ENCODE results near the gene CFAP74.
"Not testable (repeated sequence)": the region's sequence is repeated elsewhere in the genome, so short reads cannot be mapped to it uniquely, and the experiment has no call there.

CFAP74 gene

DNA sequence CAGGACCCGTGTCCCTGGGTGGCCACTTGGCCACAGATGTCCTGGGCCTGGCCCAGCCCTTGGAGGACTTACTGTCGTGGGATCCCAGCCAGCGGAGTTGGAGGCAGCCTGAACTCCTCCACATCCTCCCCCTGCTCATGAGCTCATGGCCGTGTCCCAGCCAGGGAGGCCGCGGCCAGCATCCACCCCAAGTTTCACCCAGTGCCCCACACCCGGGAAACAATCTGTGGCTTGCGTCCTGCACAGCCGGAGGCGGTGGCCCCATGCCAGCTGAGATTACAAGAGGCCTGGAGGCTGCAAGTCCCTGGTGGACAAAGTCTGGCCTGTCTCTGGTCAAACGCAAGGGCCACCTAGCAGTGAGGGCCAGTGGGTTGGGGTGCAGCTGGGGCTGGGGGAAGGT lies 57.0 kb downstream of the CFAP74 start:
- no peak for DNase-seq

DNA sequence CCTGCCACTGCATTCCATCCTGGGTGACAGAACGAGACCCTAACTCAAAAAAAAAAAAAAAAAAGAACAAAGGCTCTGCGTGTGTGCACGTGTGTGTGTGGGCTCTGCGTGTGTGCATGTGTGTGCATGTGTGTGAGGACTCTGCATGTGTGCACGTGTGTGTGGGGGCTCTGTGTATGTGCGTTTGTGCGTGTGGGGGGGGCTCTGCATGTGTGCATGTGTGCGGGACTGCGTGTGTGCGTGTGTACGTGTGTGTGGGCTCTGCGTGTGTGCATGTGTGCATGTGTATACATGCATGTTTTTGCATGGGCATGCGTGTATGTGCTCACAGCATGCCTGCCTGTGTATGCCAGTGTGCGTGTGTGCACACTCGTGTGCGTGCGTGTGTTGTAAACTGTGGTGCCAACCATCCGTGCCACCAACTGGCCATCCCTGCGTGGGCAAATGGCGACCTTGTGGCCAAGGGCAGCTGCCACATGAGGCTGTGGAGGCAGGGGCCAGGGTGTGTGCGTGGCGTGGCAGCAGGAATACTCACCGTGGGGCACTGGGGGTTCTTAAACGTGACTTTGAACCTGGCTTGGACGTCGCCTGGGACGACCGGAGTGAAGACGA lies 57.7 kb downstream of the CFAP74 start:
- no peak for DNase-seq

DNA sequence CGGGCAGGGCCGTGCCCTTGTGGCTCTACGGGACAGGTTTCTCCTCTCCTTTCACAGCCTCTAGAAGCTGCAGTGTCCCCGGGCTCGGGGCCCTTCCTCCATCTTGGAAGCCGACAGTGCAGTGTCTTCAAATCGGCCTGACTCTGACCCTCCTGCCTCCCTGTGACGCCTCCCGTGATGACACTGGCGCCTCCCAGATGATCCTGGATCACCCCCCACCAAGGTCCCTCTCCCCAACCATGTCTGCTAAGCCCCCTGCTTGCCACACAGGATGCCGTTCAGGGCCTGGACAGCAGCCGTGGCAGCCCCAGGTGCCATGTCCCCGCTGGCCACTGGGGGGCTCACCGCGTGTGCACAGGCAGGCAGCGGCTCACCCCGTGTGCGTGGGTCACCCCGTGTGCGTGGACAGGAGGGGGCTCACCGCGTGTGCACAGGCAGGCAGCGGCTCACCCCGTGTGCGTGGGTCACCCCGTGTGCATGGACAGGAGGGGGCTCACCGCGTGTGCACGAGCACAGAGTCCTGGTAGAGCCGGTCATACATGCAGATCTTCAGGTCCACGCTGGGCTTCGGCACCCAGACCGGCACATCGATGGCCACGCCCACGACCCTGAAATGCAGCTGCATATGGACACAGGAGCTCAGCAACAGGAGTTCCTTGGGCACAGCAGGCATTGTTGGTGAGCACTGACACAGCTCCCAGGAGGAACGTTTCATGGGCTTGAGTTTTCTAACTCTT lies 59.6 kb downstream of the CFAP74 start:
- peak; percentile 35 for DNase-seq

DNA sequence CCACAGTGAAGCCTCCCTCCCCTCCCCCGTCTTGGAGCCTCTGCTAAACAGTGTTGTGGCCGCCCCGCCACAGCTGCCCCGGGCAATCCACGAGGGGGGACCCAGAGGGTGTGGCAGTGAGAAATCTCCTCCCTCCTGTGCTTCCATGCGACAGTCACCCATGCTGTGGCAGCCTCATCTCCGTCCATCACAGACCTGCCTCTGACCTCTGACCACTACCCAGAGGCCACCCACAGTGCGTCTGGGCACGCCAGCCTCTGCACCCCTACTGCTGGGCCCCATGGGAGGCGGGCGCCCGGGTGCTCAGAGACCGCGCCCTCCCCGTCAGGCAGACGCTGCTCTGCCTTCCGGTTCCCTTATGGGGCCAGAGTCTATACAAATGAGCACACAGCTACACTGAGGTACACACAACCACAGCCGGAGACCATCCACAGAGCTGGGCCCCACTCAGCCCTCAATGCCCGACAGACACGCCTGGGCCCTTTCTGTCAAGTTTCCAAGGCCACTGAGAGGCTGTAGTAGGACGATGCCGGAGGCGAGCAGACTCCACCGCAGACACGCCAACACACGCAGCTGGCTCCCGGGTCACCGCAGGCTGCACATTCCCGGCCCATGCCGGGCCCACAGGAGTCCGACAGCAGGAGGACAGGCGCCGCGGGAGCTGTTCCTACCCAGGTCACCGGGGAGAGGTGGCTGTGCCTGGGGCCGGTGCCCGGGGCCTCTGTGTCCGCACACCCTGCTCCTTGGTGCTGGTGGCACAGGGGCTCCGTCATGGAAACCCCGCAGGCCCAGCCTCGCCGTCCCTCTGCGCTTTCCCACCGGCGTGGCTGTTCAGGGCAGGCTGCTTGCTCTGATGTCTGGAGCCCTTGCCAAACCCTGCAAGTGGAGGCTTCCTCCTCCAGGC lies 60.6 kb downstream of the CFAP74 start:
- DNase-seq: no peak

DNA sequence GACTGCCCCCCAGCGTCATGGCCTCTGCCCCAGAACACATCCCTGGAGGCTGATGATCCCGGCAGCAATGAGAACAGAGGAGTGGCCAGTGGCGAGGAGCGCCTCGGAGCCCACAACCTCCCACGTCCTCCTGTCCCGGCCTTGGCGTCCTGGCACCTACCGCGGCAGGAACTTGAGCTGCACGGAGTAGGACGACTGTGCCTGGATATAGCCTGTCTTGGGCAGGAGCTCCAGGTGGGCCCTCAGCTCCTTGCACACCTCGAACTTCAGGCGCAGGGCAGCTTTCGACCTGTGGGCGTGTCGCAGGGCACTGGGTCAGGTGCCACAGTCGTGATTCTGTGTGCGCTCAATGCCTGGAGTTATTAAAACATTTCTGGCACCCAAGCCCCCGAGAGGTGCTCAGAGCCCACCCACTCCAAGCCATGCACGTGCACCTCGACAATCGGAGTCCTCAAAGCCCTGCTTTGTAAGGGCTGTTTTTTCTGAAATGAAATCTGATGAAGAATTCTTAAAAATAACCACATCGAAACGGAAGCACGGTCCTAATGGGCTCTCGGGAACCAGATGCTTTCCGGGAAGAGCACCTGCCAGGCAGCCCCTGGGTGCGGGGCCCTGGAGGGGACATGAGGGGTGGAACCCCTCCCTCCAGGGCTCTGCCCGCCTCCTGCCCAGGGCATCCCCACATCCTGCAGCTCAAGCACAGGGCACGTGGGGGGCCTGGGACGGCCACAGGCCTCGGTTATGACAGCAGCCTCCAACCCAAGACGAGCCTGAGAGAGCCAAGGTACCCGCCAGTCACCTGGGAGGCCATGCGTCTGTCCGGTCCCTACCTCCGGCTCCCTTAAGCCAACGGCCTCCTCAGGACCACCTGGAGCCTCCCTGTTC lies 61.5 kb downstream of the CFAP74 start:
- no peak for DNase-seq

DNA sequence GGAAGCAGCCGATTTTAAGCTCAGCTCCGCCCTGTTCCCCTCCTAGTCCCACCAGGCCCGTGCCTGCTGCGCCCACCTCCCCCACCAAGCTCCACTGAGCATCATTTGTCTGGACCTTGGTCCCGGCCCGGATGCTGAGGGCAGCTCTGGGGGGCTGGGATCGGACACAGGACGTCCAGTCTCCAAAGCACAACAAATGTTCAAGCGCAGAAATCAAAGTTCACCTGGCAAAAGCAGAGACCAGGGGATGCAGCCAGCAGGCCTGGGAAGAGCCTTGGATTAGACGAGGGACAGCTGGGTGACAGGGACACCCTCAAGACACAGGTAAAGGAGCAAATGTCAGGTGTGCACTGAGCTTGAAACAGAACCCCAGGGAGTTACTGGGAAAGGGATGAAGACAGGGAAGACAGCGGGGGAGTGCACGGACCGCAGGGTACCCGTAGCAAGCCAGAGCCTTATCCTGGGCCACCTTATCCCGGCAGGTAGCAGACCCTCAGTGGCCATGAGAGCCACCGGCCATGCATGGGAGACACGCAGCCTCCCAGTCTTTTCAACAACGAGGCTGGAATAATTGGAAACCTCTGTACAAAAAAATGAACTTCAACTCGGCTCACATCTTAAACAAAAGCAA lies 62.3 kb downstream of the CFAP74 start:
- no peak for DNase-seq

DNA sequence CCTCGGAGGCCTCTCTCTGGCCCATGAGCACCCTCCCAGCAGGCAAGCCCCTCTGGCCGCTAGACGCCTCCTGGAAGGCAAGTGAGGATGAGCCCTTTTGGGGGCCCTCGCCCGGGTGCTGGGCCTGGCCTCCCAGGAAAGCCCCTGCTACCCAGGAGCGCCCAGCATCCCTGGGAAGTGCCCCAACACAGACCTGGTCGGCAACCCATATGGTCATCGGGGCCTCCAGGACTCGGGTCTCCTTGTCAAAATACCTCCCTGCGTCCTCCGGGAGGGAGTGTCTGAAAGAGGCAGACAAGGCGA lies 63.5 kb downstream of the CFAP74 start:
- no peak for DNase-seq

DNA sequence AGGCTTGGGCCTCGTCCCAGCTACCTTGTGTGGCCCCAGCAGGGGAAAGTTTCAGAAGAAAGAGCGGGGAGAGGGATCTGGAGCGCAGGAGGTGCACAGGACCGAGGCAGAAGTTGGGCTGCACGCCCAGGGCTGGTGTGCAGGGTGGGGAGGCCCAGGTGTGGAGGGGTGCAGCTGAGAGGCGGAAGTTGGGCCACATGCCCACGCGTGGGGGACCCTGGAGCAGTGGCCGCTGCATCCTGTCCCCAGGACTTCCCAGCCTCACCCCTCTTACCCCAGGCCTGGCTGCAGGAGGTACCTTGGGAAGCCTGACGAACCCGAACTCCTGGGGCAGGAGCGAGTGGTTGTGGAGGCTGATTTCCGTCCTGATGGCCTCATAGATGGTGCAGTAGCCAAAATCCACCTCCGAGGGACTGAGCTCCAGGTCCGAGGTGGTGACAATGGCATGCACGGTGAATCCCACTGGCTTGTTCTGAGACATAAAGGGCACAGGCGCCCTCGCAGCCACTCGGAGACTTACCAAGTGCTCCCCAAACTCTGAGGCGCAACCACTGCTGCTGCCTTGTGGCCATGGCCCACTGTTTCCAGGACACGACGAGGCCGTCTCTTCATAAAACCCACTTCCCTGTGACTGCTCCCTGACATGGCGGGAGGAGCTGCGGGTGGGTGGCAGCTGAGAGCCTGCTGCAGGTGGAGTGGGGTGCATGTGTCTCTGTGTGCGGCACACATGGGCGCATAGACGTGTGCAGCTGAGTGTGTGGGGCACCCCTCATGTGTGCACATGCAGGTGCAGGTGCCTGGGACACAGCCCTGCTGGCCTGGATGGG lies 64.1 kb downstream of the CFAP74 start:
- no peak for DNase-seq

DNA sequence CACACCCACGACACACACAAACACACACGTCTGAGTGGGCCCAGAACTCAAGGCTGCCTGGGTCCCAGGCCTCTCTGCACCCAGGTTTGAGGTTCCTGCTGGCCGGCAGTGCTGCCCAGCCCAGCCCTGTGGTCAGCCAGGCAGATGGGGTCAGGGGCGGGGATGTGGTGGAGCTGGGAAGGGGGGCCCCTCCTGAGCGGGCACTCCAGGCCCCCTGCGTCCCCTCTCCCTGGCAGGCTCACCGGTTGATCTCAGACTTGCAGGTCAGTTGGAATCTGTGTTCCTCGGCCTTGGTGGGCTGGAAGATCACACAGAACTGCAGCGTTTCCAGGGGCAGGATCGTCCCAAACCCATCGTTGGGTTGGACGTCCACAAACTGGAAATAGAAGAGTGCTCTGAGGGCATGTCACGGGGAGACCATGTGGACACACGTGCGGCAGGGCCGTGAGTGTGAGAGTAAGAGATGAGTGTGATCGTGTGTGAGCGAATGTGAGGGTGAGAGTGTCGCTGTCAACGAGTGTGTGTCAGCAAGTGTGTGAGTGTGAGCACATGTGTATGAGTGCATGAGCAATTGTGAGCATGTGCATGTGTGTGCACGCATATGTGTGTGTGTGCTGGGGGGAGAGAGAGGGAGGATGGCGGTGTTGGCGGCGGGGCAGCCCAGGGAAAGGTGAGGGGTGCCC lies 64.8 kb downstream of the CFAP74 start:
- no peak for DNase-seq

DNA sequence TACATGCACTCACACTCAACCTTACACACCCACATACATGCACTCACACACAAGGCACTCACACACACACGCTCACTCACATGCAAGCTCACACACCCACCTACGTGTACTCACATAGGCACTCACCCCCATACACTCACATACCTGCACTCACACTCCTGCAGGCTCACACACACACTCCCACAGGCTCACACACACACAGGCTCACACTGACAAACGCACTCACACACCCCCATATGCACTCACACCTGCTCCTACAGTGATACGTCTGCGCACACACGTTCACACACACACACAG lies 65.4 kb downstream of the CFAP74 start:
- no peak for DNase-seq

DNA sequence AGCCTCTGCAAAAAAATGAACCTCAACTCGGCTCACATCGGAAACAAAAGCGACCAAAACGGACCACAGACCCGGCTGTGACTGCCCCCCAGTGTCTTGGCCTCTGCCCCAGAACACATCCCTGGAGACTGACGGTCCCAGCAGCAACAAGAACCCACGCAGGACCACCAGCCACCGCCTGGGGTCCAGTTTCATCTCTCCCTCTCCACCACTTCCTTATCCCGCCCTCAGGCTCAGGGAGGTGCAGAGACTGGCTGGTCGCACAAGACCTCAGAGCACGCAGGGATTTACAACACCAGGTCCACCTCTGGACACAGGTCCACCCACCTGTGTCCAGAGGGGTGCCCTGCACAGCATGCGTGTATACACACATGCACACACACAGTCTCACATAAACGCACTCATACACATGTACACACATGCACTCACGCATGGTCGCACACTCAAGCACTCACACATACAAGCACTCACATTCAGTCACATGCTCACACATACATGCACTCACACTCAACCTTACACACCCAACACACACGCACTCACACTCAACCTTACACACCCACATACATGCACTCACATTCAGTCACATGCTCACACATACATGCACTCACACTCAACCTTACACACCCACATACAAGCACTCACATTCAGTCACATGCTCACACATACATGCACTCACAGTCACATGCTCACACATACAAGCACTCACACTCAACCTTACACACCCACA lies 65.9 kb downstream of the CFAP74 start:
- DNase-seq: no peak

DNA sequence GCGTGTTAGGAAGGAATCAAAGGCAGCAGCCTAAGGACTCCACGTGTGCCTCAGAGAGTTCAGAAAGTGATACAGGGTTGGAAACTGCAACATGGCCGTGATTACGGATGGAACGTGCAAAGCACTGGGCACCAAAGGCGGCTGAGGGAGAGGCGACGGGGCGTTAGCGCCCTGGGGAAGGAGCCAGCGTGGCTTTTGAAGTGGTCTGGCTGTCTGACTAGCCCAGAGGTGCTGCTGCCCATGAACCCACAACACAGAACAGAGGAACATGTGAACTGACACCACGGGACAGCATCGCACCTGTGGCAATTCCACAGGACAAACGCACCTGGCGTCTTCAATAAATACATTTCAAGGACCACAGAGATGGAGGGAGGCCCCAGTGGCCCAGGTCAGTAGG lies 66.5 kb downstream of the CFAP74 start:
- DNase-seq: no peak

DNA sequence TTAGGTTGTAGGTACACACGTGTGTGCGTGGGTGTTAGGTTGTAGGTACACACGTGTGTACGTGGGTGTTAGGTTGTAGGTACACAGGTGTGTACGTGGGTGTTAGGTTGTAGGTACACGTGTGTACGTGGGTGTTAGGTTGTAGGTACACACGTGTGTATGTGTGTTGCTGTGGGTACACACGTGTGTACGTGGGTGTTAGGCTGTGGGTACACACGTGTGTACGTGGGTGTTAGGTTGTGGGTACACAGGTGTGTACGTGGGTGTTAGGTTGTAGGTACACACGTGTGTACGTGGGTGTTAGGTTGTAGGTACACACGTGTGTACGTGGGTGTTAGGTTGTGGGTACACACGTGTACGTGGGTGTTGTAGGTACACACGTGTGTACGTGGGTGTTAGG lies 68.7 kb downstream of the CFAP74 start:
- DNase-seq: not testable (repeated sequence)

DNA sequence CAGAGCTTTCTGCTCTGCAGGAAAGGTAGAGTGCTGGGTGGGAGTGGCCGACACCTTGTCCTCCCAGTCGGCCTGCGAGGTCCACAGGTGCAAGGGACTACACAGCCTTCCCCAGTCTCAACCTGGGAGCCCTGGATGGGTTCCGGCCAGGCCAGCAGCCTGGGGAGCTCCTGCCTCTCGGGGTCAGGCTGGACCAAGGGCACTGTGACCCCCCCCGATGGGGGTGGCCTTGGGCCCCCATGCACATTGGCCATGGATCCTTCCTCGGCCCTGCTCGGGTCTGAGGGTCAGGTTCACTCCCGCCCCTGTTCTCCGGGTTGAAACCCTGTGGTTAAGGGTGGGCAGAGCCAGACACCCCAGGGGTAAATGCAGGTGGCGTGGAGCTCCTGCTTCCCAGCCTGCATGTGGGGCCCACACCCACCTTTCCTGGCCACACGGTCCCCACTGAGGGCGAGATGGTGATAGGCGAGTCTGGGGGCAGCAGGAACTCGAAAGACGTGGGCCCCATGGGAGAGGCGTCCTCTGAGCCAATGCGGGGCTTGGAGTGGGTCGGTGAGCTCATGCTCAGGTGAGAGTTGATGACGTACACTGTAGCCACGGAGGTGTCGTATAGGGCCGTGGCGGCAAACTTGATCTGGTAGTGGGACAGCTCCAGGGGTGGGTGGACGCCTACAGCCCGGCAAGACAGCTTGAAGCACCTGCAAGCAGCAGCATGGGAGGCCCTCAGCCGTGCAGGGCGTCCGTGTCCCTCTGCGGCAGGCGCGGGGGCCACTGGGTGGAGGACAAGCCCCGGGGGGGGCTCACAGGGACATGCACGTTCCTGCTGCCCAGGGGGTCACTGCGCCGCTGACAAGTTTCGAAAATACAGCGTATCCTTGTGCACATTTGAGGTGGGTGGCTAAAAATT lies 73.7 kb downstream of the CFAP74 start:
- DNase-seq: no peak

DNA sequence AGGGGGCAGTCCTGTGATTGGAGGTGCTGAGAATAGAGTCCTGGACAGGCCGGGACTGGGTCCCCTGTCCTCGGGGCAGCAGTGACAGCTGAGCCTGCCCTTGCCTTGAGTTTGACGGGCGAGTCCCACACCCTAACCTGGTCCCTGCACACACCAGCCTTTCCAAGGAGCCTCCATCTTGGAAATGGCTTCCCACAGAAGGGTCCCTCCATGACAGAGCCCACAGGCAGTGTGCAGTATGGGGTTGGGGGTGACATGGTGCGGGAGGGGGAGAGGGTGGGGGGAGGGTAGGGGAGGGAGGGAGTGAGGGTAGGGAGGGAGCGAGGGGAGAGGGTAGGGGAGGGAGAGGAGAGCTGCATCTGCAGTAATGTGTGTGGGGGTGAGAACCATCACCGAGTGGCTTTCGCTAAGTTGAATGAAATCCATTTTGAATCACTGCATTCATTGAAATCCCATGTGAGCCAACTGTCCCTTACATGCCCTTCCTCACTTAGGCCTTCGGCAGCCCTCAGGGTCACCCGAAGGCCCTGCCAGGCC lies 74.4 kb downstream of the CFAP74 start:
- no peak for DNase-seq

DNA sequence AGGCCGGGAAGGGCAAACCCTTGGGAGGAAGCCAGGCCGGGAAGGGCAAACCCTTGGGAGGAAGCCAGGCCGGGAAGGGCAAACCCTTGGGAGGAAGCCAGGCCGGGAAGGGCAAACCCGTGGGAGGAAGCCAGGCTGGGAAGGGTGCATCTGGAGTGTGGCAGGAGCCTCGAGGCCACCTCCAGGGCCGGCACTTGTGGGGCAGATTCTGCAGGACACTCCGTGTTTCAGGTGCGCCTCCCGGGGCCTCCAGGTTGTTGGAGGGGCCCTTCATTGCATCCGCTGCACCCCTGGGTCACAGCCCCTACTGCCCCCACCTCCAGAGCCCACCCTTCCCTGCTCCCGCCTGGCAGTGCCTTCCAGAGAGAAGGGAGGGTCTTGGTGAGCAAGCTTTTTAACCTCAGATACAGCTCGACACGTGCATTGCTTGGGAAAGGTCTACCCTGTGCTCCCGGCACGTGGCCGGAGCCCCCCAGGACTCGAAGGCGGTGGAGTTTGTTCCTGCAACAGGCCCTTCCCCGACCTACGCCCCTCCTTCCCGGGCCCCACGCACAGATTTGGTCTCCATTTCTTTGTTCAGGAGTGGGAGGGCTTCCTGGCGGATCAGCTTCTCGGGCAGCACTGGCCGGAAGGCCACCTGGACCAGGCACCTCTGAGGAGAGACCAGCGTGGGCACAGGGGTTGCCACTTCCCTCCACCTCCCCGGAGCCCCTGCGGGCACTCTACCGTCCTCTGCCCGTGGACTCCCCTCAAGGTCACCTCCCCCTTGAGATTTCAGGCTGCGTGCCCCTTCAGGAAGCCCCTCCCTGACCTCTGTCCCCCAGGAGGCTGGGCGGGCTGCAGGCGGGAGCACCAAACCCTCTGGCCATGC lies 75.1 kb downstream of the CFAP74 start:
- DNase-seq: no peak

DNA sequence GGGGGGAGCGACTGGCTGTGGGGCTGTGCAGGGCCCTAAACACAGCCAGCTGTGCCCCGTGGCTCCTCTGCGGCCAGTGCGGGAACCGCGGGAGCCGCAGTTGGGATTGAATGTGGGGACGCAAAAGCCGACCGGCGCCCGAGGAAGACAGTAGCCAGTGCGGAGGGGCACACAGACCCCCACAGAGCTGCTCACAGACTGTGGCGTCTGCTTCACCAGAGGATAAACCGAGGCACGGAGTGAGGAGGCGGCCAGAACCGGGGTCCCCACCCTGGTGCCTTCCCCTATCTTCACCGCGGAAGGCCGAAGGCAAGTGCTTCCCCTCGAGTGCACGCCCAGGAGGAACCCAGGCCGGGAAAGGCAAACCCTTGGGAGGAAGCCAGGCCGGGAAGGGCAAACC lies 75.8 kb downstream of the CFAP74 start:
- DNase-seq: no peak

Measured in activated gamma-delta T cell (primary cell).